A673 (cell line): Measurements from ENCODE around the gene NECAB3.

Experiments used
- EZH2 ChIP-seq: fragments of 200-600 bp; sonication (generic); IDR thresholded peaks from 2 replicates; pipeline ENCODE4 v1.6.1; 2017; ENCODE audit warnings: borderline replicate concordance, low read depth, mild to moderate bottlenecking, mixed read lengths, antibody characterized with exemption, low read length; ENCODE audit not compliant: poor library complexity, severe bottlenecking
- TF ChIP-seq, protein P1 (sequence below): fragments of 300-800, 200-600 bp; sonication (generic); conservative IDR thresholded peaks from 2 replicates; pipeline ENCODE4 v1.5.1; 2017; ENCODE audit warnings: low read depth, mild to moderate bottlenecking, antibody characterized with exemption, low read length, moderate library complexity, mixed read lengths

DNA sequence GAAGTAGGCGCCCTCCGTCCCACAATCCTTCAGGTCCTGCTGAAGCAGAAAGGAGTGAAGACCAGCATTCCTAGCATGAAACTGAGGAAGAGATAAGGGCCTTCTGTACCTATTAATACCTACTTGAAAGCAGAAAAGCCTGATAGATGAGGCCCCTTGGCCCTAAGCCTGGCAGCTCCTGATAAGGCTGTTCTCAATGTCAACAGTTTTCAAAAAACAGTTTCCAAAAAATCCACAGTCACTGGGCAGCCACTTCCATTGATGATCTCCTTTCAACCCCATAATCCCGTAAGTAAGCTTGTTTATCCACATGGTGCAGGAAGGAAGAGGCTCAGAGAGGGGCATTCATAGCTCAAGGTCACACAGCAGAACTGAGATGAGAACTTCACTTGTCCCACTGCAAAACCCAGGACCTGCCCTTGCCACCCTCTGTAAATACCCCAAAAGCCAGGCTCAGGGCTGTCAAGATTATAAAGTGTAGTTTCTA is 14.8 kb upstream of the NECAB3 start:
- TF ChIP-seq, protein P1, sequence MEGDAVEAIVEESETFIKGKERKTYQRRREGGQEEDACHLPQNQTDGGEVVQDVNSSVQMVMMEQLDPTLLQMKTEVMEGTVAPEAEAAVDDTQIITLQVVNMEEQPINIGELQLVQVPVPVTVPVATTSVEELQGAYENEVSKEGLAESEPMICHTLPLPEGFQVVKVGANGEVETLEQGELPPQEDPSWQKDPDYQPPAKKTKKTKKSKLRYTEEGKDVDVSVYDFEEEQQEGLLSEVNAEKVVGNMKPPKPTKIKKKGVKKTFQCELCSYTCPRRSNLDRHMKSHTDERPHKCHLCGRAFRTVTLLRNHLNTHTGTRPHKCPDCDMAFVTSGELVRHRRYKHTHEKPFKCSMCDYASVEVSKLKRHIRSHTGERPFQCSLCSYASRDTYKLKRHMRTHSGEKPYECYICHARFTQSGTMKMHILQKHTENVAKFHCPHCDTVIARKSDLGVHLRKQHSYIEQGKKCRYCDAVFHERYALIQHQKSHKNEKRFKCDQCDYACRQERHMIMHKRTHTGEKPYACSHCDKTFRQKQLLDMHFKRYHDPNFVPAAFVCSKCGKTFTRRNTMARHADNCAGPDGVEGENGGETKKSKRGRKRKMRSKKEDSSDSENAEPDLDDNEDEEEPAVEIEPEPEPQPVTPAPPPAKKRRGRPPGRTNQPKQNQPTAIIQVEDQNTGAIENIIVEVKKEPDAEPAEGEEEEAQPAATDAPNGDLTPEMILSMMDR: no peak
- no peak for TF ChIP-seq EZH2
